ENCODE measurements around the gene EPHB1. TPM values are rescaled to one million over a fixed set of nuclear protein-coding genes. Genes with fewer than 3 reads are reported as not detected.

EPHB1 gene
- total and polyA plus RNA-seq, 2 donors (not counting 3 experiments of a cell fraction or from before 2014, with no cell fraction given): 1.3 to 5.2 TPM

DNA sequence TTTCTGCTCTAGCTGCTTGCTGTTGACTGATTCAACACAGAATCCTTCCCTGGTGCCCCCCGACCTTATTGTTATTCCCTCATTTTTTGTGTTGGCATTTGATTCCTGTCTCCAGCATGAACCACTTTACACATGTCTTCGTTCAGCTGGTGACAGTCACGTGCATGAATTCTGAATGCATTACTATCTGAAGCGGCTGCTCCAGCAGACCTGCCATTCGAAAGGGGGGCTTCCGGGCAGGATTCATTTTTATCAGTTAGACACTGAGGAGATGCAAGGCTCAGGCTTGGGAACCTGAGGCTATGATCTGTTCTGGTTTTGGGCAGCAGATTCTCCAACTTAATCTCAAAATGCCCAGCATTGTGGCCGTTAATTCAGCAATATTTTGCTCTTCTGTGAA is 336.2 kb downstream of the EPHB1 start:
- H4K20me1 ChIP-seq (replicated peaks; ENCODE audit: control insufficient read depth, extremely low read depth, insufficient read depth, low read length): no peaks in the 10 kb centered on the region
- no peak overlapping the region for H3K4me2 ChIP-seq (ENCODE audit: insufficient read depth, low read length)
- CTCF ChIA-PET: no interaction called here
- DNase-seq (ENCODE audit: low read depth, low spot score): no peak
- no peaks in the 10 kb centered on the region for H3K27me3 ChIP-seq (ENCODE audit: control insufficient read depth in 2 of 2, insufficient read depth in 2 of 2, low read length in 2 of 2)
- no peaks in the 10 kb centered on the region for H3K79me2 ChIP-seq (ENCODE audit: control insufficient read depth, insufficient read depth, low read length)
- TF ChIP-seq MYC (IDR thresholded peaks at IDR 0.05; ENCODE audit: low read depth, low read length) (no peak), JUN (IDR thresholded peaks at IDR 0.05; ENCODE audit: borderline replicate concordance, insufficient read depth, insufficient read length, low read depth) (no peak), MAX (IDR thresholded peaks at IDR 0.05; ENCODE audit: insufficient read depth, insufficient read length) (no peak), POLR2AphosphoS5 (IDR thresholded peaks at IDR 0.05; ENCODE audit: insufficient read depth, low read depth, low read length) (no peak), FOS (IDR thresholded peaks at IDR 0.05; ENCODE audit: borderline replicate concordance, insufficient read depth, low read length) (no peak), EZH2 (IDR thresholded peaks at IDR 0.05; ENCODE audit: borderline replicate concordance, low read depth, low read length, severe bottlenecking) (no peak), POLR2A (IDR thresholded peaks at IDR 0.05; ENCODE audit: low read depth, low read length) (no peak), GATA2 (IDR thresholded peaks at IDR 0.05; ENCODE audit: insufficient read depth, insufficient read length, low read depth, low read length) (no peak), CTCF (IDR thresholded peaks at IDR 0.05; ENCODE audit: extremely low read depth in 1 of 2, insufficient read depth in 1 of 2, low read depth in 1 of 2, low read length in 2 of 2) (no peak)
- no peaks in the 10 kb centered on the region for H3K9me3 ChIP-seq (replicated peaks; ENCODE audit: control insufficient read depth, insufficient read depth, low read length)
- dilution Hi-C loops (cut with MboI; ENCODE audit: extremely low pct_ligation_motif_present, low sequenced_read_pairs) (no loop called here), intact Hi-C loops (cut with micrococcal nuclease) (no loop called here)
- POLR2A ChIA-PET: no interaction called here
- H3K9ac ChIP-seq (replicated peaks; ENCODE audit: extremely low read depth, insufficient read depth, low read length): no peak overlapping the region
- no peak overlapping the region for H2AFZ ChIP-seq (ENCODE audit: low read depth, low read length)
- no peak overlapping the region for H3K4me3 ChIP-seq (replicated peaks in 1 of 3; ENCODE audit: insufficient read depth in 1 of 3, low read depth in 1 of 3, low read length in 3 of 3)
- FAIRE-seq: no peak
- H3K27ac ChIP-seq (ENCODE audit: insufficient read depth, low read depth, low read length): no peak overlapping the region
- BruUV-seq (replicated peaks): no TSS peak
- H3K4me1 ChIP-seq (ENCODE audit: control insufficient read depth, extremely low read depth, insufficient read depth, low read length): no peaks in the 10 kb centered on the region
- H3K36me3 ChIP-seq (ENCODE audit: control insufficient read depth in 2 of 2, extremely low read depth in 1 of 2, insufficient read depth in 2 of 2, low read length in 2 of 2): no peaks in the 10 kb centered on the region
- no peaks in the 10 kb centered on the region for H3K9me1 ChIP-seq (replicated peaks; ENCODE audit: control insufficient read depth, extremely low read depth, insufficient read depth, low read length)
